SK-N-SH treated with all-trans-retinoic acid at 6 μM for 48 hours (cell line): ENCODE results near the gene PLA2G4A.

Source experiments
- CSDC2 ChIP-seq: fragments of 250-450 bp; sonication (Bioruptor Pico); IDR thresholded peaks from 2 replicates; pipeline ENCODE4 v1.5.0; 2020; ENCODE audit warnings: mild to moderate bottlenecking, moderate library complexity
- ESRRG ChIP-seq: fragments of 250-450 bp; sonication (Bioruptor Pico); IDR thresholded peaks from 2 replicates; pipeline ENCODE4 v1.6.1; 2021; ENCODE audit warnings: mild to moderate bottlenecking
- GLIS3 ChIP-seq: fragments of 250-450 bp; sonication (Bioruptor Pico); IDR thresholded peaks from 2 replicates; pipeline ENCODE4 v1.5.0; 2020; ENCODE audit warnings: mild to moderate bottlenecking, moderate library complexity
- RARB ChIP-seq: fragments of 250-450 bp; sonication (Bioruptor Pico); IDR thresholded peaks from 2 replicates; pipeline ENCODE4 v1.8.0; 2021; ENCODE audit warnings: mild to moderate bottlenecking, moderate library complexity
- TOX ChIP-seq: fragments of 250-450 bp; sonication (Bioruptor Pico); IDR thresholded peaks from 2 replicates; pipeline ENCODE4 v1.8.0; 2021; ENCODE audit warnings: mild to moderate bottlenecking, moderate library complexity, borderline replicate concordance
- ZFP30 ChIP-seq: fragments of 450-650 bp; formaldehyde crosslinking; IDR thresholded peaks from 2 replicates; pipeline ENCODE4 v1.5.0; 2022; ENCODE audit warnings: mild to moderate bottlenecking, moderate library complexity
- ZNF70 ChIP-seq: fragments of 450-650 bp; formaldehyde crosslinking; IDR thresholded peaks from 2 replicates; pipeline ENCODE4 v1.5.0; 2020; ENCODE audit warnings: mild to moderate bottlenecking, moderate library complexity
- ZNF8 ChIP-seq: fragments of 450-650 bp; formaldehyde crosslinking; IDR thresholded peaks from 2 replicates; pipeline ENCODE4 v1.5.0; 2020; ENCODE audit warnings: mild to moderate bottlenecking, moderate library complexity
- TF ChIP-seq, protein P1 (sequence below): fragments of 250-450 bp; sonication (Bioruptor Pico); IDR thresholded peaks from 2 replicates; pipeline ENCODE4 v1.8.0; 2020; ENCODE audit warnings: mild to moderate bottlenecking, moderate library complexity, borderline replicate concordance
- TF ChIP-seq, protein P2 (sequence below): fragments of 250-450 bp; sonication (Bioruptor Pico); IDR thresholded peaks from 2 replicates; pipeline ENCODE4 v1.5.0; 2020; ENCODE audit warnings: mild to moderate bottlenecking, moderate library complexity
- TF ChIP-seq, protein P3 (sequence below): fragments of 250-450 bp; sonication (Bioruptor Pico); IDR thresholded peaks from 2 replicates; pipeline ENCODE4 v1.5.1; 2020; ENCODE audit warnings: low read depth, mild to moderate bottlenecking, moderate library complexity
- TF ChIP-seq, protein P4 (sequence below): fragments of 250-450 bp; sonication (Bioruptor Pico); IDR thresholded peaks from 2 replicates; pipeline ENCODE4 v1.5.1; 2021; ENCODE audit warnings: mild to moderate bottlenecking, moderate library complexity
- TF ChIP-seq, protein P5 (sequence below): fragments of 250-450 bp; sonication (Bioruptor Pico); IDR thresholded peaks from 2 replicates; pipeline ENCODE4 v1.8.0; 2021; ENCODE audit warnings: low read depth, mild to moderate bottlenecking, moderate library complexity, borderline replicate concordance

DNA sequence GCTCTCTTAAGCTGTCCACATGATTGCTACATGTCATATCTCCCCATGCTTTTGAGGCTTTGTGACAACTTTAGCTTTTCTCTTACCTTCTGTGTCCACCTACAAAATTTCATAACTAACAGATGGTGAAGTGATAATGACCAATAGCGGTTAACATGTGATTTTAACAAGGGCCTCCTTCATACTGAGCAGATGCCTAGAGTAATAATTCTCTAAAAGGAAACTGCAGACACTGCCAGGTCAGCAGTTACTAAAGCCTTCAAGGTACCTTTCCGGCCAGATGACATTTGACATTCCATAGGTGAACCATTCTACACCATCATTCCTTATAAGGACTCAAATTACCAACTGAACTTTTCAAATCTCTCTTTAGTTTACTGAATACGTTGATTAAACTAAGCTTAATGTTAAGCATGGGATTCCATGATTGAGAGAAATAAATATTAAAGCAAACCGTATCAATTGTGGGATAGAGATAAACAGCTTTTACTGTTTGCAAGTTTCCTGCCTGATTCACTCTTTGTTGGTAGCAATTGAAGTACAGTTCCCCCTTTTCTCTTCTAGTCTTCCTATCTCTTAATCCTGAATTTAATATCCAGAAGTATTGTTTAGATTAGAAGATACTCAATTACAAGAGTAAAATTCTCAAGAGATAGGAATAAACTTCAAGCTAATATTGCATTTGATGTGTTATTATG lies 205.1 kb downstream of the PLA2G4A start:
- TF ChIP-seq TOX (CRISPR knock-in tag) (no peak), ZNF8 (CRISPR knock-in tag) (no peak), ZFP30 (no peak), GLIS3 (CRISPR knock-in tag) (no peak), CSDC2 (CRISPR knock-in tag) (no peak), RARB (no peak), ESRRG (no peak), ZNF70 (CRISPR knock-in tag) (no peak)
- TF ChIP-seq, protein P1, sequence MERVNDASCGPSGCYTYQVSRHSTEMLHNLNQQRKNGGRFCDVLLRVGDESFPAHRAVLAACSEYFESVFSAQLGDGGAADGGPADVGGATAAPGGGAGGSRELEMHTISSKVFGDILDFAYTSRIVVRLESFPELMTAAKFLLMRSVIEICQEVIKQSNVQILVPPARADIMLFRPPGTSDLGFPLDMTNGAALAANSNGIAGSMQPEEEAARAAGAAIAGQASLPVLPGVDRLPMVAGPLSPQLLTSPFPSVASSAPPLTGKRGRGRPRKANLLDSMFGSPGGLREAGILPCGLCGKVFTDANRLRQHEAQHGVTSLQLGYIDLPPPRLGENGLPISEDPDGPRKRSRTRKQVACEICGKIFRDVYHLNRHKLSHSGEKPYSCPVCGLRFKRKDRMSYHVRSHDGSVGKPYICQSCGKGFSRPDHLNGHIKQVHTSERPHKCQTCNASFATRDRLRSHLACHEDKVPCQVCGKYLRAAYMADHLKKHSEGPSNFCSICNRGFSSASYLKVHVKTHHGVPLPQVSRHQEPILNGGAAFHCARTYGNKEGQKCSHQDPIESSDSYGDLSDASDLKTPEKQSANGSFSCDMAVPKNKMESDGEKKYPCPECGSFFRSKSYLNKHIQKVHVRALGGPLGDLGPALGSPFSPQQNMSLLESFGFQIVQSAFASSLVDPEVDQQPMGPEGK = no peak
- TF ChIP-seq, protein P2, sequence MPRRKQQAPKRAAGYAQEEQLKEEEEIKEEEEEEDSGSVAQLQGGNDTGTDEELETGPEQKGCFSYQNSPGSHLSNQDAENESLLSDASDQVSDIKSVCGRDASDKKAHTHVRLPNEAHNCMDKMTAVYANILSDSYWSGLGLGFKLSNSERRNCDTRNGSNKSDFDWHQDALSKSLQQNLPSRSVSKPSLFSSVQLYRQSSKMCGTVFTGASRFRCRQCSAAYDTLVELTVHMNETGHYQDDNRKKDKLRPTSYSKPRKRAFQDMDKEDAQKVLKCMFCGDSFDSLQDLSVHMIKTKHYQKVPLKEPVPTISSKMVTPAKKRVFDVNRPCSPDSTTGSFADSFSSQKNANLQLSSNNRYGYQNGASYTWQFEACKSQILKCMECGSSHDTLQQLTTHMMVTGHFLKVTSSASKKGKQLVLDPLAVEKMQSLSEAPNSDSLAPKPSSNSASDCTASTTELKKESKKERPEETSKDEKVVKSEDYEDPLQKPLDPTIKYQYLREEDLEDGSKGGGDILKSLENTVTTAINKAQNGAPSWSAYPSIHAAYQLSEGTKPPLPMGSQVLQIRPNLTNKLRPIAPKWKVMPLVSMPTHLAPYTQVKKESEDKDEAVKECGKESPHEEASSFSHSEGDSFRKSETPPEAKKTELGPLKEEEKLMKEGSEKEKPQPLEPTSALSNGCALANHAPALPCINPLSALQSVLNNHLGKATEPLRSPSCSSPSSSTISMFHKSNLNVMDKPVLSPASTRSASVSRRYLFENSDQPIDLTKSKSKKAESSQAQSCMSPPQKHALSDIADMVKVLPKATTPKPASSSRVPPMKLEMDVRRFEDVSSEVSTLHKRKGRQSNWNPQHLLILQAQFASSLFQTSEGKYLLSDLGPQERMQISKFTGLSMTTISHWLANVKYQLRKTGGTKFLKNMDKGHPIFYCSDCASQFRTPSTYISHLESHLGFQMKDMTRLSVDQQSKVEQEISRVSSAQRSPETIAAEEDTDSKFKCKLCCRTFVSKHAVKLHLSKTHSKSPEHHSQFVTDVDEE (CRISPR knock-in tag) = no peak
- TF ChIP-seq, protein P3, sequence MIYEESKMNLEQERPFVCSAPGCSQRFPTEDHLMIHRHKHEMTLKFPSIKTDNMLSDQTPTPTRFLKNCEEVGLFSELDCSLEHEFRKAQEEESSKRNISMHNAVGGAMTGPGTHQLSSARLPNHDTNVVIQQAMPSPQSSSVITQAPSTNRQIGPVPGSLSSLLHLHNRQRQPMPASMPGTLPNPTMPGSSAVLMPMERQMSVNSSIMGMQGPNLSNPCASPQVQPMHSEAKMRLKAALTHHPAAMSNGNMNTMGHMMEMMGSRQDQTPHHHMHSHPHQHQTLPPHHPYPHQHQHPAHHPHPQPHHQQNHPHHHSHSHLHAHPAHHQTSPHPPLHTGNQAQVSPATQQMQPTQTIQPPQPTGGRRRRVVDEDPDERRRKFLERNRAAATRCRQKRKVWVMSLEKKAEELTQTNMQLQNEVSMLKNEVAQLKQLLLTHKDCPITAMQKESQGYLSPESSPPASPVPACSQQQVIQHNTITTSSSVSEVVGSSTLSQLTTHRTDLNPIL (CRISPR knock-in tag) = no peak
- TF ChIP-seq, protein P4, sequence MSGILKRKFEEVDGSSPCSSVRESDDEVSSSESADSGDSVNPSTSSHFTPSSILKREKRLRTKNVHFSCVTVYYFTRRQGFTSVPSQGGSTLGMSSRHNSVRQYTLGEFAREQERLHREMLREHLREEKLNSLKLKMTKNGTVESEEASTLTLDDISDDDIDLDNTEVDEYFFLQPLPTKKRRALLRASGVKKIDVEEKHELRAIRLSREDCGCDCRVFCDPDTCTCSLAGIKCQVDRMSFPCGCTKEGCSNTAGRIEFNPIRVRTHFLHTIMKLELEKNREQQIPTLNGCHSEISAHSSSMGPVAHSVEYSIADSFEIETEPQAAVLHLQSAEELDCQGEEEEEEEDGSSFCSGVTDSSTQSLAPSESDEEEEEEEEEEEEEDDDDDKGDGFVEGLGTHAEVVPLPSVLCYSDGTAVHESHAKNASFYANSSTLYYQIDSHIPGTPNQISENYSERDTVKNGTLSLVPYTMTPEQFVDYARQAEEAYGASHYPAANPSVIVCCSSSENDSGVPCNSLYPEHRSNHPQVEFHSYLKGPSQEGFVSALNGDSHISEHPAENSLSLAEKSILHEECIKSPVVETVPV (CRISPR knock-in tag) = no peak
- TF ChIP-seq, protein P5, sequence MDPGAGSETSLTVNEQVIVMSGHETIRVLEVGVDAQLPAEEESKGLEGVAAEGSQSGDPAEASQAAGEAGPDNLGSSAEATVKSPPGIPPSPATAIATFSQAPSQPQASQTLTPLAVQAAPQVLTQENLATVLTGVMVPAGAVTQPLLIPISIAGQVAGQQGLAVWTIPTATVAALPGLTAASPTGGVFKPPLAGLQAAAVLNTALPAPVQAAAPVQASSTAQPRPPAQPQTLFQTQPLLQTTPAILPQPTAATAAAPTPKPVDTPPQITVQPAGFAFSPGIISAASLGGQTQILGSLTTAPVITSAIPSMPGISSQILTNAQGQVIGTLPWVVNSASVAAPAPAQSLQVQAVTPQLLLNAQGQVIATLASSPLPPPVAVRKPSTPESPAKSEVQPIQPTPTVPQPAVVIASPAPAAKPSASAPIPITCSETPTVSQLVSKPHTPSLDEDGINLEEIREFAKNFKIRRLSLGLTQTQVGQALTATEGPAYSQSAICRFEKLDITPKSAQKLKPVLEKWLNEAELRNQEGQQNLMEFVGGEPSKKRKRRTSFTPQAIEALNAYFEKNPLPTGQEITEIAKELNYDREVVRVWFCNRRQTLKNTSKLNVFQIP (CRISPR knock-in tag) = no peak
